Measurements from ENCODE around the gene SLC35F5.
A peak's percentile ranks its signal among the peaks of the same experiment; 100 is the strongest.
"Not testable (repeated sequence)": the region's sequence is repeated elsewhere in the genome, so short reads cannot be mapped to it uniquely, and the experiment has no call there.

The SLC35F5 gene

GRCh38 chr2:113755035-113755834 is 1.2 kb downstream of the SLC35F5 start:
- DNase-seq = no peak

- no peak for DNase-seq
Measured at GRCh38 chr2:113754160-113754559, 2.3 kb downstream of the SLC35F5 start.

- no peak for DNase-seq
Measured at GRCh38 chr2:113750385-113750784, 6.1 kb downstream of the SLC35F5 start.

- DNase-seq = no peak
Measured at GRCh38 chr2:113741091-113741490, 15.4 kb downstream of the SLC35F5 start.

GRCh38 chr2:113739849-113740248 is 16.6 kb downstream of the SLC35F5 start:
- DNase-seq = no peak

- DNase-seq = no peak
Measured at GRCh38 chr2:113734185-113734584, 22.3 kb downstream of the SLC35F5 start.

- DNase-seq = no peak
Measured at GRCh38 chr2:113724010-113724409, 32.4 kb downstream of the SLC35F5 start.

GRCh38 chr2:113723411-113723810 is 33.0 kb downstream of the SLC35F5 start:
- DNase-seq = no peak

- no peak for DNase-seq
Measured at GRCh38 chr2:113720167-113720566, 36.3 kb downstream of the SLC35F5 start.

GRCh38 chr2:113716291-113716690 is 40.2 kb downstream of the SLC35F5 start:
- no peak for DNase-seq

- no peak for DNase-seq
Measured at GRCh38 chr2:113712941-113713340, 43.5 kb downstream of the SLC35F5 start.

- DNase-seq = no peak
Measured at GRCh38 chr2:113711851-113712250, 44.6 kb downstream of the SLC35F5 start.

GRCh38 chr2:113709022-113709421 is 47.4 kb downstream of the SLC35F5 start:
- DNase-seq = peak; percentile 94

- no peak for DNase-seq
Measured at GRCh38 chr2:113707106-113707505, 49.3 kb downstream of the SLC35F5 start.

GRCh38 chr2:113705982-113706523 is 50.4 kb downstream of the SLC35F5 start:
- no peak for DNase-seq

- not testable (repeated sequence) for DNase-seq
Measured at GRCh38 chr2:113704300-113704993, 52.0 kb downstream of the SLC35F5 start.

- no peak for DNase-seq
Measured at GRCh38 chr2:113703386-113704299, 52.8 kb downstream of the SLC35F5 start.

GRCh38 chr2:113700186-113700841 is 56.1 kb downstream of the SLC35F5 start:
- no peak for DNase-seq

GRCh38 chr2:113698892-113699447 is 57.5 kb downstream of the SLC35F5 start:
- DNase-seq = no peak

- not testable (repeated sequence) for DNase-seq
Measured at GRCh38 chr2:113698251-113698650, 58.2 kb downstream of the SLC35F5 start.

GRCh38 chr2:113697516-113697915 is 58.9 kb downstream of the SLC35F5 start:
- DNase-seq = no peak

GRCh38 chr2:113694438-113694837 is 62.0 kb downstream of the SLC35F5 start:
- DNase-seq = no peak

Measured in NCI-H774 (cell line).